Neutrophil (primary cell): ENCODE data around the gene TRAF3.

ENCODE experiments used
- H3K27ac ChIP-seq: fragments of 200-600 bp; sonication (generic); 2 replicates; pipeline ENCODE4 v1.5.1; 2016; ENCODE audit warnings: mild to moderate bottlenecking, moderate library complexity
- H3K27me3 ChIP-seq: fragments of 200-600 bp; sonication (generic); 2 replicates; pipeline ENCODE4 v1.6.0; 2016; ENCODE audit warnings: mild to moderate bottlenecking
- H3K36me3 ChIP-seq: fragments of 200-600 bp; sonication (generic); 2 replicates; pipeline ENCODE4 v1.5.1; 2017
- H3K4me1 ChIP-seq, 2 experiments: fragments of 200-600 bp in 1 of 2; sonication (generic) in 1 of 2; 1 replicate in 1 of 2; 2 replicates in 1 of 2; pipeline versions ENCODE4 v1.5.1 to v1.6.1; 2013 to 2016; ENCODE audit warnings: low read depth in 1 of 2, low read length in 1 of 2, mild to moderate bottlenecking in 1 of 2, moderate library complexity in 1 of 2; ENCODE audit not compliant: control insufficient read depth in 1 of 2, insufficient read depth in 1 of 2
- H3K4me3 ChIP-seq, 2 experiments: fragments of 200-600 bp in 1 of 2; sonication (generic) in 1 of 2; 1 replicate in 1 of 2; 2 replicates in 1 of 2; pipeline ENCODE4 v1.5.1; 2013 to 2016; ENCODE audit warnings: low read depth in 1 of 2, low read length in 1 of 2, mild to moderate bottlenecking in 1 of 2, moderate library complexity in 1 of 2
- H3K9me3 ChIP-seq: fragments of 200-600 bp; sonication (generic); 2 replicates; pipeline ENCODE4 v1.5.1; 2016
- TF ChIP-seq, protein P1 (sequence below): fragments of 200-600 bp; sonication (generic); IDR thresholded peaks from 2 replicates; pipeline ENCODE4 v1.5.1; 2016; ENCODE audit warnings: antibody characterized with exemption

The TRAF3 gene

DNA sequence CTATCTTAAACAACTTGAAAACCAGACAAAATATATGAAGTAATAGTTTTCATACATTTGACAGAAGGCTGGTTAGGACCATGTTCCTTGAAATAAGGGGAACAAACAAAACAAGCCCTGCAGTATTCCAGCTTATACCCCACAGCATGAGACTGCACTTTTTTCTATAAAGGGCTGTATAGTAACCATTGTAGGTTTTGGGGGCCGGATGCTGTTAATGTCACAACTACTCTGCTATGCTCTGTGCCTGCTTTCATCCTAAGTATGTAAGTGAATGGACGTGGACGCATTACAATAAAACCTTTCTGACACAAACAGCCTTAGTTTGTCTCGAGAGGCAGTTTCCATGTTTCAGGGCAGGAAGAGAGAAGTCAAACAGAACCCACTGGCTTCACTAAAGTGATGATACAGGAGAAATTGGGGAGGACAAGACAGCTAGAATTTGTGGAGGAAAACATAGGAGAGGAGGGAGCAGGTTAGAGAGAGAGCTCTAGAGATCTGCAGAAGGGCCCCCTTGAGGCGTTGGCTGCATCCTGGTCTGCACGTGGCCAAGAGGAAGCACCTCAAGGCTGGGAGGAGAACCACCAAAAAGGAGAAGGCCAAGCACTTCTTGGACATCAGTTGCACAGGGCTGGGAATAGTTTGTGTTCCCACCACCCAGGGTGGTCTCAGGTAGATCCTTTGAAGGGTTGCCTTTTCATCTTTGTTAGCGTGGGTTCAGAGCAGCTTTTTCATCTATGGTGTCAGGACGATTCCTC is 63.7 kb downstream of the TRAF3 start:
- Histone ChIP-seq H3K36me3 (peaks cover 13% of the 10 kb centered on the region), H3K9me3 (no peaks in the 10 kb centered on the region), H3K27ac (peak overlapping the region; percentile 45), H3K4me1 (peaks cover 8 to 10% of the 10 kb centered on the region in 2 experiments), H3K27me3 (no peaks in the 10 kb centered on the region), H3K4me3 (no peak overlapping the region)
- TF ChIP-seq, protein P1, sequence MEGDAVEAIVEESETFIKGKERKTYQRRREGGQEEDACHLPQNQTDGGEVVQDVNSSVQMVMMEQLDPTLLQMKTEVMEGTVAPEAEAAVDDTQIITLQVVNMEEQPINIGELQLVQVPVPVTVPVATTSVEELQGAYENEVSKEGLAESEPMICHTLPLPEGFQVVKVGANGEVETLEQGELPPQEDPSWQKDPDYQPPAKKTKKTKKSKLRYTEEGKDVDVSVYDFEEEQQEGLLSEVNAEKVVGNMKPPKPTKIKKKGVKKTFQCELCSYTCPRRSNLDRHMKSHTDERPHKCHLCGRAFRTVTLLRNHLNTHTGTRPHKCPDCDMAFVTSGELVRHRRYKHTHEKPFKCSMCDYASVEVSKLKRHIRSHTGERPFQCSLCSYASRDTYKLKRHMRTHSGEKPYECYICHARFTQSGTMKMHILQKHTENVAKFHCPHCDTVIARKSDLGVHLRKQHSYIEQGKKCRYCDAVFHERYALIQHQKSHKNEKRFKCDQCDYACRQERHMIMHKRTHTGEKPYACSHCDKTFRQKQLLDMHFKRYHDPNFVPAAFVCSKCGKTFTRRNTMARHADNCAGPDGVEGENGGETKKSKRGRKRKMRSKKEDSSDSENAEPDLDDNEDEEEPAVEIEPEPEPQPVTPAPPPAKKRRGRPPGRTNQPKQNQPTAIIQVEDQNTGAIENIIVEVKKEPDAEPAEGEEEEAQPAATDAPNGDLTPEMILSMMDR: no peak

DNA sequence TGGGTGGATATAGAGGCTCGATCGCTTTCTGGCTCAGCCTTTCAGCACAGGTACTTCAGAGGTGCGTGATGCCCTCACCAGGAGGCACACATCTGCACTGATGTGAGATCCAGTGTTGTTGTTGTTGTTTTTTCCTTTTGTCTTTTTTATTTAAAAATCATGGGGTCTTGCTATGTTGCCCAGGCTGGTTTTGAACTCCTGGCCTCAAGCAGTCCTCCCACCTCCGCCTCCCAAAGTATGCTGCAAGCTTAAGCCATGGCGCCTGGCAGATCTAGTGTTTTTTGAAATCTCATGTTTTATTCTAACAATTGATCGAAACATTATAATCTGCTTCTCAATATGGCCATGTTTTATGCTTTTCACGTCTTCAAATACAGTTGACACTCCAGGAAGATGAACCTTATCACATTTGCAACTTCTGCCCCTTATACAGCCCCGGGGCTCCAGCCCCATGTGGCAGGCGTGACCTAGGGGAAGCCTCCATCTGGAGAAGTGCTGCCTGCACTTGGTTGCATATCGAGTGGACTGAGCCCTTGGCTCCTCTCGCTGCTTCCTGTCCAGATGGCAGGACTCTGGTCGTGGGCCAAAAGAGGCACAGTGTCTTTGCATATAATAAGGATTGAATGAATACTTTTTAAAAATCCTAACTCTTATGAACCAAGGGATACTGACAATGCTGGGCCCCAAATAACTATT is 71.7 kb downstream of the TRAF3 start:
- Histone ChIP-seq H3K36me3 (no peaks in the 10 kb centered on the region), H3K9me3 (no peaks in the 10 kb centered on the region), H3K4me1 (peaks cover 0 to 7% of the 10 kb centered on the region in 2 experiments), H3K27ac (peak overlapping the region; percentile 53), H3K4me3 (no peak overlapping the region), H3K27me3 (no peaks in the 10 kb centered on the region)
- TF ChIP-seq, protein P1: no peak

DNA sequence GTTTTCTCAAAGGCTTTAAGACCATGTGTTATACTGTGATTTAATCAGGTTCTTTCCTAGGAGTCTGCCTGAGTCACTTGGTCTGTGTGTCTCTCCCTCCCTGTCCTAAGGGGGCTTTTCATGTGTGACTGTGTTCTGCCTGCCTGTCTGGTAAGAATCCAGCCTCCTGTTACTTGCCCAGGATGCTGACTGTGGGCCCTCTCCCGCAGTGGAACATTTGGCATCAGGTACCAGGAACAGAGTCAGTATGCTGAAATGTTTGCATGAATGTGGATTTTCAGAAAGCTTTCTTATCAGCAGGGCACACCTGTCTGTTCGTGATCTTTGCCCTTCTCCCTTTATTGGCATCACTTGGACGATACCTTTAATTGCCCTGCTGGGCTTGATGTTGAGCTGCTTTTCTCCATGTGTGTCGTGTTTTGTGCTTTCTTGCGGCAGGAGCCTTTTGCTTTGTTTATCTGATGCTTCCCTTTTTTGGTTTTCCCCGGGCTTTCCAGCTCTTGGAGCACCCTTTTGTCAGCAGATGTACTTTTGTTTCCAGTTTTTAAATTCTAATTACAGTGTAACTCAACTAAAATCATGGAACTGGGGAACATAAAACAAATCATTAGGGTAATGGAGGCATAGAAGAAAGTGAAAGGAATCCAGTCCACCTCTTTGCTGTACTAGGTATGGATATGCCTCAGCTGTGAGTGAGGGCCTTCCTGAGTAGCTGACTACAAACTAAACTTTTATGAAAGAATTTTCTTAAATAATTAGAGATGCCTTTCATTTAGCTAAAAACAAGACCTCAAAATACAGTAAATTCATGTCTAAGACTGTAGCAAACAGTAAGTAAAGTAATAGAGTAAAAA is 72.5 kb downstream of the TRAF3 start:
- Histone ChIP-seq H3K9me3 (no peaks in the 10 kb centered on the region), H3K27ac (peak overlapping the region; percentile 53), H3K4me3 (no peak overlapping the region), H3K4me1 (peaks cover 0 to 7% of the 10 kb centered on the region in 2 experiments), H3K36me3 (no peaks in the 10 kb centered on the region), H3K27me3 (no peaks in the 10 kb centered on the region)
- TF ChIP-seq, protein P1: no peak

DNA sequence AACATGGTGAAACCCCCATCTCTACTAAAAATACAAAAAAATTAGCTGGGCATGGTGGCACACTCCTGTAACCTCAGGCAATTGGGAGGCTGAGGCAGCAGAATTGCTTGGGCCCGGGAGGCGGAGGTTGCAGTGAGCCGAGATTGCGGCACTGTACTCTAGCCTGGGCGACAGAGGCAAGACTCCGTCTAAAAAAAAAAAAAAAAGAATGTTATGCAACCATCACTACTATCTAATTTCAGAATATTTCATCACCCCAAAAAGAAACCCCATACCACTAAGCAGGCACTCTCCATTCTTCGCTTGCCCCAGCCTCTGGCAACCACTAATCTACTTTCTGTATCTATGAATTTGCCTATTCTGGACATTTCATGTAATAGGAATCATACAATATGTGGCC is 76.4 kb downstream of the TRAF3 start:
- no peak overlapping the region for H3K27ac ChIP-seq
- no peaks in the 10 kb centered on the region for H3K27me3 ChIP-seq
- no peaks in the 10 kb centered on the region for H3K36me3 ChIP-seq
- TF ChIP-seq, protein P1: no peak
- peaks cover 0 to 7% of the 10 kb centered on the region in 2 experiments for H3K4me1 ChIP-seq
- no peak overlapping the region for H3K4me3 ChIP-seq
- no peaks in the 10 kb centered on the region for H3K9me3 ChIP-seq

DNA sequence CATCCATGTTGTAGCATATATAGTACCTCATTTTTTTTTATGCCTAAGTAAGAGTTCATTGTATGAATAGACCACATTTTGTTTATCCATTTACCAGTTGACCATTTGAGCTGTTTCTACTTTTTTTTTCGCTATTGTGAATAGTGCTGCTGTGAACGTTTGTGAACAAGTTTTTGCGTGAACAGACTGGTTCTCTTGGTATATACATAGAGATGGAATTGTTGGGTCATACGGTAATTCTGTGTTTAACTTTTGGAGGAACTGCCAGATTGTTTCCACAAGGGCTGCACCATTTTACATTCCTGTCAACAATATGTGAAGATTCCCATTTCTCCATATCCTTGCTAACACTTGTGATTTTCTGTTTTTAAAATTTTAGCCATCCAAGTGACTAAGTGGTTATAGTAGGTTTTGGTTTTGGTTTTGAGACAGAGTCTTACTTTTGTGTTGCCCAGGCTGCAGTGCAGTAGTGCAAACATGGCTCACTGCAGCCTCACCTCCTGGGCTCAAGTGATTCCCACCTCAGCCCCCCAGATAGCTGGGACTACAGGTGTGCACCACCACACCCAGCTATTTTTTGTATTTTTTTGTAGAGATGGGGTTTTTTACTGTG is 76.9 kb downstream of the TRAF3 start:
- H3K9me3 ChIP-seq: no peaks in the 10 kb centered on the region
- H3K36me3 ChIP-seq: no peaks in the 10 kb centered on the region
- no peak overlapping the region for H3K4me3 ChIP-seq
- H3K27ac ChIP-seq: no peak overlapping the region
- no peaks in the 10 kb centered on the region for H3K27me3 ChIP-seq
- peaks cover 0 to 7% of the 10 kb centered on the region in 2 experiments for H3K4me1 ChIP-seq
- TF ChIP-seq, protein P1: no peak
